Brain microvascular endothelial cell (primary cell): ENCODE measurements around the gene GPAT2.
"Not testable (repeated sequence)": the region's sequence is repeated elsewhere in the genome, so short reads cannot be mapped to it uniquely, and the experiment has no call there.

Source experiments
- DNase-seq: peaks from one replicate; pipeline ENCODE4 v3.0.0-alpha.2; 2020
- H3K27ac ChIP-seq: fragments of 250-450 bp; sonication (Bioruptor Pico); 2 replicates; pipeline ENCODE4 v1.5.1; 2020; ENCODE audit warnings: mild to moderate bottlenecking, moderate library complexity
- H3K27me3 ChIP-seq: fragments of 250-450 bp; sonication (Bioruptor Pico); replicated peaks from 2 replicates; pipeline ENCODE4 v1.5.1; 2020; ENCODE audit warnings: mild to moderate bottlenecking
- H3K36me3 ChIP-seq: fragments of 250-450 bp; sonication (Bioruptor Pico); replicated peaks from 2 replicates; pipeline ENCODE4 v1.5.1; 2020; ENCODE audit warnings: mild to moderate bottlenecking
- H3K4me3 ChIP-seq: 2 replicates; pipeline ENCODE4 v1.5.1; 2011; ENCODE audit warnings: low read depth, mild to moderate bottlenecking, control low read depth, low read length, moderate library complexity
- CTCF ChIP-seq: IDR thresholded peaks from 2 replicates; pipeline ENCODE4 v1.5.1; 2011; ENCODE audit warnings: low read depth, mild to moderate bottlenecking, moderate library complexity, low read length, control low read depth, inconsistent platforms; ENCODE audit errors: missing control alignments
- in situ Hi-C: cut with HindIII; loops from 2 replicates; pipeline ENCODE4 v1.10.0; 2017; ENCODE audit warnings: low sequenced_read_pairs, low pct_ligation_motif_present

GPAT2 gene

GRCh38 chr2:96055830-96056229, 21.1 kb upstream of the GPAT2 start:
- DNase-seq, H3K27me3 ChIP-seq, H3K36me3 ChIP-seq, in situ Hi-C loops, H3K4me3 ChIP-seq, H3K27ac ChIP-seq: not testable (repeated sequence)

- H3K4me3 ChIP-seq, DNase-seq, H3K27ac ChIP-seq, H3K36me3 ChIP-seq, H3K27me3 ChIP-seq, in situ Hi-C loops: not testable (repeated sequence)
These were observed 19.8 kb upstream of the GPAT2 start for GRCh38 chr2:96054537-96054936.

- in situ Hi-C loops, H3K27ac ChIP-seq, H3K27me3 ChIP-seq, DNase-seq, H3K4me3 ChIP-seq, H3K36me3 ChIP-seq: not testable (repeated sequence)
These were observed 18.7 kb upstream of the GPAT2 start for GRCh38 chr2:96053385-96053784.

- DNase-seq, H3K4me3 ChIP-seq, in situ Hi-C loops, H3K27me3 ChIP-seq, H3K36me3 ChIP-seq, H3K27ac ChIP-seq: not testable (repeated sequence)
These were observed 17.9 kb upstream of the GPAT2 start for GRCh38 chr2:96052632-96053031.

- DNase-seq, H3K27me3 ChIP-seq, H3K36me3 ChIP-seq, H3K4me3 ChIP-seq, H3K27ac ChIP-seq, in situ Hi-C loops: not testable (repeated sequence)
These were observed 15.2 kb upstream of the GPAT2 start for GRCh38 chr2:96049917-96050262.

- H3K36me3 ChIP-seq, H3K27ac ChIP-seq, H3K27me3 ChIP-seq, H3K4me3 ChIP-seq, in situ Hi-C loops, DNase-seq: not testable (repeated sequence)
These were observed 14.6 kb upstream of the GPAT2 start for GRCh38 chr2:96049049-96049916.

- in situ Hi-C loops, H3K27me3 ChIP-seq, H3K27ac ChIP-seq, DNase-seq, H3K36me3 ChIP-seq, H3K4me3 ChIP-seq: not testable (repeated sequence)
These were observed 838 bp upstream of the GPAT2 start for GRCh38 chr2:96035554-96035953.

GRCh38 chr2:96033997-96034396, 719 bp downstream of the GPAT2 start:
- in situ Hi-C loops = not testable (repeated sequence)

GRCh38 chr2:96027725-96028325, 6.9 kb downstream of the GPAT2 start:
- in situ Hi-C loops, DNase-seq, H3K27ac ChIP-seq, H3K36me3 ChIP-seq, H3K4me3 ChIP-seq, H3K27me3 ChIP-seq: not testable (repeated sequence)

More at GRCh38 chr2:96033997-96034396, 719 bp downstream of the GPAT2 start:
- not testable (repeated sequence) for DNase-seq, H3K27ac ChIP-seq, H3K4me3 ChIP-seq, H3K36me3 ChIP-seq, H3K27me3 ChIP-seq

GRCh38 chr2:96025755-96026154, 9.0 kb downstream of the GPAT2 start:
- H3K27ac ChIP-seq, H3K27me3 ChIP-seq, DNase-seq, H3K36me3 ChIP-seq, in situ Hi-C loops, H3K4me3 ChIP-seq: not testable (repeated sequence)

- no peak overlapping the region for H3K27ac ChIP-seq
- DNase-seq = no peak
- TF ChIP-seq CTCF = no peak
These were observed 9.6 kb downstream of the GPAT2 start for GRCh38 chr2:96025194-96025492.

More at GRCh38 chr2:96025194-96025492, 9.6 kb downstream of the GPAT2 start:
- Histone ChIP-seq H3K27me3 (no peaks in the 10 kb centered on the region), H3K4me3 (no peak overlapping the region), H3K36me3 (no peaks in the 10 kb centered on the region)
- in situ Hi-C loops = no loop called here
